ENCODE data around the gene ANGPTL8. TPM values are rescaled to one million over a fixed set of nuclear protein-coding genes. Genes with fewer than 3 reads are reported as not detected.

Gene ANGPTL8
- total and polyA plus RNA-seq, 8 donors = 0.38 to 2.2 (median 1.4) TPM; not detected in 4

DNA sequence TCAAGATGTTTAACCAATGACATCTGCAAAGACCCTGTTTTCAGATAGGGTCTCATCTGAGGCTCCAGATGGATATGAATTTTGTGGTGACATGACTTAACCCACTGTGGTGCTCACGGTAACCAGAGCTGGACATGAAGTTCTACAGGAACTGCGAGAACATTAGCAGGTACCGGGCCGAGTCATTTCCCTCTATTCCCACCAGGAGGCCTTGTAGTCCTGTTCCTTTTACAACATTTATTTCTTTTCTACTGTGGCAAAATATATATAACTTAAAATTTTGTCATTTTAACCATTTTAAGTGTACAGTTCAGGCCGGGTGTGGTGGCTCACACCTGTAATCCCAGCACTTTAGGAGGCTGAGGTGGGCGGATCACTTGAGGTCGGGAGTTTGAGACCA, 48.9 kb downstream of the ANGPTL8 start:
- intact Hi-C loops (cut with DNase I) = no loop called here
- WGBS, 2 donors = 75 to 76% methylated on average over 7 of the region's 7 CpGs
- H3K27me3 ChIP-seq = no peaks in the 10 kb centered on the region
- H3K4me1 ChIP-seq = no peaks in the 10 kb centered on the region
- no peak overlapping the region for H3K27ac ChIP-seq
- no peak for DNase-seq
- H3K4me3 ChIP-seq = no peak overlapping the region
- no peak for FAIRE-seq
- no peaks in the 10 kb centered on the region for H3K36me3 ChIP-seq
- ATAC-seq = peak in 1 of 4 donors; percentile 39
- no peaks in the 10 kb centered on the region for H3K9me3 ChIP-seq
- TF ChIP-seq CTCF (IDR thresholded peaks at IDR 0.05) = peak in 3 of 4 donors; percentile 11 to 26 (median 18)

GRCh38 chr19:11290256-11290655, 50.8 kb downstream of the ANGPTL8 start:
- FAIRE-seq (no peak), DNase-seq (no peak), ATAC-seq (no peak)
- Histone ChIP-seq H3K4me1 (no peaks in the 10 kb centered on the region), H3K36me3 (no peaks in the 10 kb centered on the region), H3K27me3 (no peaks in the 10 kb centered on the region), H3K9me3 (no peaks in the 10 kb centered on the region), H3K4me3 (no peak overlapping the region), H3K27ac (no peak overlapping the region)
- intact Hi-C loops (cut with DNase I) = loop anchor here (10.0 kb wide), 2 partner anchors 155 to 195 kb away; partner anchors contain the start of gene ELAVL3 (in 1 of the 3)
- 81 to 84% methylated on average over 4 of the region's 4 CpGs for WGBS, 2 donors
- no peak for TF ChIP-seq CTCF (IDR thresholded peaks at IDR 0.05)

GRCh38 chr19:11291415-11291814, 52.0 kb downstream of the ANGPTL8 start:
- H3K9me3 ChIP-seq = no peaks in the 10 kb centered on the region
- FAIRE-seq (no peak), DNase-seq (no peak), ATAC-seq (no peak)
- WGBS, 2 donors = 89 to 93% methylated on average over 7 of the region's 7 CpGs
- intact Hi-C loops (cut with DNase I) = loop anchor here (10.0 kb wide), 2 partner anchors 153 to 193 kb away; partner anchors contain the start of gene ELAVL3 (in 1 of the 3)
- no peak overlapping the region for H3K27ac ChIP-seq
- no peaks in the 10 kb centered on the region for H3K4me1 ChIP-seq
- H3K27me3 ChIP-seq = no peaks in the 10 kb centered on the region
- no peak overlapping the region for H3K4me3 ChIP-seq
- no peak for TF ChIP-seq CTCF (IDR thresholded peaks at IDR 0.05)
- no peaks in the 10 kb centered on the region for H3K36me3 ChIP-seq

Other genes with a start within 250 kb of the ANGPTL8 start
- gene LDLR, start 150.2 kb upstream of the ANGPTL8 start, total RNA-seq = 10 to 100 TPM in 5 of 6 donors, 1 to 10 TPM in 1; 8.9 to 43.4 (median 26.5) TPM
- gene LDLR, start 150.2 kb upstream of the ANGPTL8 start, polyA plus RNA-seq = 10 to 100 TPM; 24.7 to 41.2 TPM
- gene SPC24, start 83.8 kb upstream of the ANGPTL8 start, total RNA-seq = 1 to 10 TPM in 1 of 6 donors, under 1 TPM in 5; 0.20 to 1.4 (median 0.55) TPM
- gene SPC24, start 83.8 kb upstream of the ANGPTL8 start, polyA plus RNA-seq = under 1 TPM; 0.47 to 0.72 TPM
- 10 to 100 TPM; 19.0 to 44.6 (median 25.5) TPM for gene KANK2, start 42.1 kb upstream of the ANGPTL8 start, total RNA-seq
- gene KANK2, start 42.1 kb upstream of the ANGPTL8 start, polyA plus RNA-seq = 10 to 100 TPM; 34.7 to 48.7 TPM
- 10 to 100 TPM; 18.0 to 31.8 (median 26.2) TPM for gene DOCK6, start 22.9 kb downstream of the ANGPTL8 start, total RNA-seq
- gene DOCK6, start 22.9 kb downstream of the ANGPTL8 start, polyA plus RNA-seq = 10 to 100 TPM; 60.2 to 79.0 TPM
- gene TSPAN16, start 56.5 kb downstream of the ANGPTL8 start, total RNA-seq = not detected
- not detected for gene TSPAN16, start 56.5 kb downstream of the ANGPTL8 start, polyA plus RNA-seq
- gene RAB3D, start 100.0 kb downstream of the ANGPTL8 start, total RNA-seq = 100 to 1,000 TPM in 4 of 6 donors, 10 to 100 TPM in 2; 70.6 to 134 (median 107) TPM
- 10 to 100 TPM; 11.0 to 15.2 TPM for gene RAB3D, start 100.0 kb downstream of the ANGPTL8 start, polyA plus RNA-seq
- gene TMEM205, start 106.6 kb downstream of the ANGPTL8 start, total RNA-seq = 10 to 100 TPM; 41.4 to 69.2 (median 53.0) TPM
- 100 to 1,000 TPM in 1 of 2 donors, 10 to 100 TPM in 1; 84.5 to 175 TPM for gene TMEM205, start 106.6 kb downstream of the ANGPTL8 start, polyA plus RNA-seq
- 10 to 100 TPM; 11.6 to 21.1 (median 14.1) TPM for gene CCDC159, start 106.9 kb downstream of the ANGPTL8 start, total RNA-seq
- gene CCDC159, start 106.9 kb downstream of the ANGPTL8 start, polyA plus RNA-seq = 100 to 1,000 TPM in 1 of 2 donors, 10 to 100 TPM in 1; 86.6 to 106 TPM
- 10 to 100 TPM in 1 of 6 donors, 1 to 10 TPM in 5; 4.4 to 11.0 (median 7.1) TPM for gene PLPPR2, start 115.8 kb downstream of the ANGPTL8 start, total RNA-seq
- 10 to 100 TPM; 15.7 to 32.8 TPM for gene PLPPR2, start 115.8 kb downstream of the ANGPTL8 start, polyA plus RNA-seq
- 1 to 10 TPM in 4 of 6 donors, under 1 TPM in 2; 0.55 to 1.5 (median 1.1) TPM for gene SWSAP1, start 135.0 kb downstream of the ANGPTL8 start, total RNA-seq
- gene SWSAP1, start 135.0 kb downstream of the ANGPTL8 start, polyA plus RNA-seq = 1 to 10 TPM; 1.8 to 2.7 TPM
- gene EPOR, start 144.7 kb downstream of the ANGPTL8 start, total RNA-seq = 10 to 100 TPM in 1 of 6 donors, 1 to 10 TPM in 5; 5.4 to 16.3 (median 8.0) TPM
- gene EPOR, start 144.7 kb downstream of the ANGPTL8 start, polyA plus RNA-seq = 10 to 100 TPM; 30.4 to 46.2 TPM
- 10 to 100 TPM; 22.3 to 71.1 (median 33.7) TPM for gene RGL3, start 179.7 kb downstream of the ANGPTL8 start, total RNA-seq
- 100 to 1,000 TPM; 152 to 170 TPM for gene RGL3, start 179.7 kb downstream of the ANGPTL8 start, polyA plus RNA-seq
- gene ODAD3, start 195.5 kb downstream of the ANGPTL8 start, total RNA-seq = under 1 TPM; 0.13 to 0.44 (median 0.26) TPM
- gene ODAD3, start 195.5 kb downstream of the ANGPTL8 start, polyA plus RNA-seq = 1 to 10 TPM in 1 of 2 donors, under 1 TPM in 1; 0.84 to 1.8 TPM
- 100 to 1,000 TPM; 132 to 217 (median 175) TPM for gene PRKCSH, start 196.0 kb downstream of the ANGPTL8 start, total RNA-seq
- gene PRKCSH, start 196.0 kb downstream of the ANGPTL8 start, polyA plus RNA-seq = 100 to 1,000 TPM; 114 to 140 TPM
- gene ELAVL3, start 241.4 kb downstream of the ANGPTL8 start, total RNA-seq = under 1 TPM in 1 of 6 donors, not detected in 5; 0.15 TPM
- under 1 TPM; 0.08 to 0.16 TPM for gene ELAVL3, start 241.4 kb downstream of the ANGPTL8 start, polyA plus RNA-seq